DMS153 (cell line): ENCODE data around the gene GRIA3.

Experiments
- DNase-seq: peaks from one replicate; lab custom pipeline; 2025; lab: John Stamatoyannopoulos, UW

Gene GRIA3

GRCh38 chrX:123199338-123199737, 15.3 kb downstream of the GRIA3 start:
- no peak for DNase-seq

- no peak for DNase-seq
Observed at GRCh38 chrX:123201720-123202119, 17.6 kb downstream of the GRIA3 start.

DNA sequence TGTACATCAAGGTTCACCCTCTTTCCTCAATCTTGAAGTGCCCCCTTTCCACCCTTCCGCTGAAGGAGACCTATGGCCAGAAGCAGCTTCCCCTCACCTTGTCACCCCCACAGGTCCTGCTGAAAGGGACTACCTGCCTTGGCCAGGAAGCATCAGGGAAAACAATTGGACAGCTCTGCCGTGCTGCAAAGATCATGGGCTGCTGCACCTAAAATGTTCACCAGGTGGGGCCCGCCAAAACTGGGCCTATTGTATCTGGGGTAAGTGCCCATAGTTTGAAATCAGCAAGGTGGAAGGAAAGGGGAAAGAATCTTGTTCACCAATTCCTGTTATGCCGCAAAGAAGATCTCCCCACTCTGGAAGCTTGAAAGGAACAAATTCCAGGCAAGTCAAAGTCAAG, 18.4 kb downstream of the GRIA3 start:
- DNase-seq: no peak

DNA sequence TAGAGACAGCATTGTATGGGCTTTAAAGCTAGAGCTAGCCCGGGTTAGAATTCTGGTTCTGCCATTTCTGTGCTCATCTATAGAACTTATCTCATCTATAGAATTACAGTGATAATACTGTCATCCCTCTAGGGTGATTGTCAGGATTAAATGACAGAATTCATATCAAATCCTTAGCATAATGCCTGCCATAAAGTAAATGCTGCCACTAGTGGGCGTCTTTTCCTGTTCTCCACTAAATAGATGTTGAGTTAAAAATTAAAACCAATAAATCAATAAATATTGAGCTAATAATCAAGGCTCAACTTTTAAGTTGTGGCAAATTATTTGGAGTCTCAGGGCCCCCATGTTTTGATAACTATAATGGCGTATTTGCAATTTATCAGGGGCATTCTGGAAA, 19.7 kb downstream of the GRIA3 start:
- no peak for DNase-seq

GRCh38 chrX:123206176-123206575, 22.1 kb downstream of the GRIA3 start:
- no peak for DNase-seq

DNA sequence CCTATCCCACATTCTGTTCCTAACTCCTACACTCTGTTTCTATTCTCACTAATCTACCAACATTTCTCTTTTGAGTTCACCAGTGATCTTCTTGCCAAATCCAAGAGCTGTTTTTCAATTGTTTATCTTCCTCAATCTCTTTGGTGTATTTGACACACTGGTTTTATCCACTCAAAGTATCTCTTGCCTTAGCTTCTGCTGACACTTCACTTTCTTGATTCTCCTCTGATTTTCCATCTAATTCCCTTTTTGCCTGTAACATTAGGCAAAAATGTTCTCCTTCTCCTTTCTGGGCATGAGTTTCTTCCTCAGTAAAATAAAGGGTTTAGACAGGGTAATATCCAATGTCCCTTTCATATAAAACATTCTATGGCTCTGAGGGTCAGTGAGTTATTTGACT, 26.2 kb downstream of the GRIA3 start:
- no peak for DNase-seq

- no peak for DNase-seq
Observed at GRCh38 chrX:123215397-123216089, 31.5 kb downstream of the GRIA3 start.

GRCh38 chrX:123217077-123217476, 33.0 kb downstream of the GRIA3 start:
- no peak for DNase-seq

DNA sequence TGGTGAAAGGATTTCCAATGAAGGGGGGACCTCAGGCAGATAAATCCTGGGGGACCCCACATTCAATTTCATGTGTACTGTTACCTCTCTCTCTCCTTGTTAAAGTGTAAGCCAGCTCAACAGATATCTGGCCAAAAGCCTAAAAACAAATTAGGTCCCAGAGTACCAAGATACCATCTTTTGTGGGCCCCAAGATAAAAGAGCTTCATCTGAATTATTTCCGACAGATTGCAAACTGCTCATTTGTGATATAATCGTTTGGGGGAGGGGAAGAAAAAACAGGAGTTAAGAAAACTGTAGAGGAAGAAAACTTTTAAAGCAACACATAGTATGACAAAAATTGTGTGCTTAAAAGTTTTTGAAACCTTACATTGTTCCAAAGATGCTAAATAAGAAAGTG, 33.6 kb downstream of the GRIA3 start:
- DNase-seq: no peak

DNA sequence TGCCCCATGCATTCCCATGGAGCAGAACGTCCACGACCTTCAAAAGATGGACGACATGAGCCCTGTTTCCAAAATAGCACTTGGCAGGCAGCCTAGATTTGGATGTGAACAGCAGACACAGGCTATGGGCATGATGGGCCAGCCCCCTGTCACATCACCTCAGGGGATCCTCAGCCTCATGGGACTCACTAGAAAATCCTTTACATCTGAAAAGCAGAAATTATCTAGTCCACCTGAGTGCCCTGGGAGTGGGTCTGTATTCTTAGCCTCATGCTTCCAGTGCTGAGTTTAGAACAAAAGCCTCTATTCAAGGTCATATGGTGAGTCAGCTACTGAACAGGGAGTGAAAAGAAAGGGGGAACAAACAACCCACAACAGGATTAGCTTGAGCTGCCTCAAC, 35.8 kb downstream of the GRIA3 start:
- DNase-seq: peak; percentile 15

GRCh38 chrX:123222920-123223319, 38.8 kb downstream of the GRIA3 start:
- DNase-seq: no peak

DNA sequence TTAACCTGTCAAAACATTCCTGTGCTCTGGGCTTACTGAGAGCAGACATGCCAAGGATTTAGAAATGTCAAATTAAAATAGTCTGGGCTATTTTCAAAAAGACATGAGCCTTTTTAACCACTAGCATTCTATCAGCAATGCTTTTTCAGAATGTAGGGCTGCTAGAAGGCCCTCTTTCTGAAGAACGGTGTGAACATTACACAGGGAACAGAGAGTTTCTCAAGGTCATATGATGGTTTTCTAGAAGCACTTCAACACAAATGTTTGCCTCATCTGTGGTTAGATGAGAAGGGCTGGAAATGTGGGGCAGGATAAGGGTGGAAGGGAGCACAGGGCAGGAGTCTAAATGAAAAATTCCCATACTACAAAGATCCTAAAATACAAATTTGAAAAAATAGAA, 39.3 kb downstream of the GRIA3 start:
- DNase-seq: no peak

- no peak for DNase-seq
Observed at GRCh38 chrX:123223859-123224258, 39.8 kb downstream of the GRIA3 start.

DNA sequence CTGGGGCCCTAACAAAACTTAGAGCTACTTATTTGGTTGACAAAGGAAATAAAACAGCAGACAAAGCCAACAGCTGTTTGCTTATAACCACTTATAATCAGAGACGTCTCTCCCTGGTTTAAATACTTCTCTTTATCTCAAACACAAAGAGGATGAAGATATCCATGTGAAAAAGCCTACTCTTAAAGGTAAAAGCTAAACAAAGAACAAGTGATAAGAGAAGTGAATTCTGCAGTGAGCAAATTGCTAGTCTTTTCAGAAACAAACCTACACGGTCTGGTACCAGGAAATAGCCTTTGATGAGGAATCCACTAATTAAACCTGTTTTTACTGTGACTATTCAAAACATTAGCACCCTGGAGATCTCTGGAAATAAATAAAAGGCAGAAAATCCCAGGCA, 46.7 kb downstream of the GRIA3 start:
- peak; percentile 14 for DNase-seq

DNA sequence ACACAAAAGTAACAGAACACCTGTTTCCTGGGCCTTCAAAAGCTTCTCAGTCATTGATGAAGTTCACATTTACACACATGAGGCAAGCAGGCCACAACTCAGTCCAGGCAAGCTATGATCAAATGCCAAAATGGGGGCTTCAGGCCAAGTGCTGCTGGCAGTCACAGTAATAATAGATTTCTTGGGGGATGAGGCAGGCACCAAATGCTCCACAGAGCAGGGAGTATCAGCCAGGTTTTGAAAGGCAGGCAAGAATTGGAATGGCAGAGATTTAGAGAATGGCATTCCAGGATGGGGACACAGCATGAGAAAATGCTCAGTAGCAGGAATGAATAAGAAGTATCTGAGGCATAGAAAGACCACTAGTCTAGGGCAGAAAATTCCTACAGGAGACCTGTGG, 52.8 kb downstream of the GRIA3 start:
- no peak for DNase-seq

DNA sequence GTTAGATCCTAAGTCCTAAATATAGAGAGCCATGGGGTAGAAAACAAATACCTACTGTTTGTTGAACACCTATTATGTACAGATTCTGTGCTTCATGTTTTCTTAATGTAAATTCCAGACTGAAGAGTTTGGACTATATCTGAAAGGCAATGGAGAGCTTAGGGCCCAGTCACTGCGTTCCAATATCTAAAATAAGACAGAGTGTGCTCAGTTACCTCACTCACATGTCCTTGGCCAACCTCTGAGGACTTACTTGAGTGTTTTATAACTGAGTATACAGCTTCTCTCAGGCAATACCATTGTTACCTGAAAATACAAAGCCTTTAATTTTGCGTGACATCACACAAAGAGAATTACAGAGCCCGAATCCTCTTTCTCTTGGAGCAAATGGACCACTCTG, 53.2 kb downstream of the GRIA3 start:
- no peak for DNase-seq

DNA sequence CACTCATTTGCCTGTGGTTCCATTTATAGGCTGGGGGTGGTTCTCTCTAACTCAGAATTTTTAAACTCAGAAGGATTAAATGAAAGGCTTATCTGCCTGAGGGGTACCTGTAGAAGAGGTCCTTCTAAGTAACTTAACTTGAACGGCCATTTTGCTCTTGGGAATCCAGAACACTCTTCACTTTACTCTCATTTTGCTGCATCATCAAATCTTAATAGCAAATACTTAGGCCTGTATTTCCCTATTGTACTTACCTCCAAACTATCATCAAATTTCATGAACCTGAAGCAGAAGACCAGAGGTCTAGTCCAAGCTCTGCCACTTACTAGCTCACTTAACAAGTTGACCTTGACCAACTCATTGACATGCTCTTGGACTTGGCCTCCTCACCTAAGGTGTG, 70.4 kb downstream of the GRIA3 start:
- DNase-seq: no peak

DNA sequence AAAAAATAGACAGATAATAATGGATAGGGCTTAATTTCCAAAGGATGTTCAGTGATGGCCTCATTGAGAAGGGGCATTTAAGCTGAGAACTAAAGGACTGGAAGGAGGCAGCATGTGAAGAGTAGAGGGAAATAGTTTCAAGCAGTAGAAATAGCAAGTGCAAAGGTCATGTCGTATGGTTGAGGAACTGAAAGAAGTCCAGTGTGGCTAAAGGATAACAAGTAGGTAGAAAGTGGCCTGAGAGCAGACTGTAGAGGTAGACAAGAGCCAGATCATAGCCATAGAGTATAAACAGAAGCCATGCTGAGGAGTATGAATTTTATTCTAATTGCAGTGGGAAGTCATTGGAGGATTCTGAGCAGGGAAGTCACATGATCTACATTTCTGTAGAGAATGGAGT, 72.3 kb downstream of the GRIA3 start:
- DNase-seq: no peak

DNA sequence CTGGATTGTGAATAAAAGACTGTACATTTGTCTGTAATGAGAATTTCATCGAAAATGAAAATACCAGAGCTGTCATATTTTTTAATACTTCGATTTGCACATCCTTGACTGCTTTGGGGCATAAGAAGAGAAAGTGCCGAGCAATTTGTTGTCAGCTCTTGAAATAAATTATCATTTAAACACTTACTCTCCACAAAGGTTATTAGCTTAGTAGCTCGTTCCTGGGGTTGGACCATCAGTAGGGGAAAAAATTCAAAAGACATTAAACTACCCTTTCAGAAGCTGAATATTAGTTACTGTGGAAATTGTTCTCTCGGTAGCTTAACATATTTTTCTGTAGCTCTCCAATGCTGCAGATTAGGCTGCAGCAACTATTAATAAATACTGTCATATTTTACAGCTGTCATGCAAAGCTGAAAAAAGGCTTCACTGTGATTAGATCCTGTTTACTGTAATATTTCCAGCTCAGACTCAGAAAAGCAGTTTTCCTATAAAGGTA, 76.9 kb downstream of the GRIA3 start:
- DNase-seq: no peak

DNA sequence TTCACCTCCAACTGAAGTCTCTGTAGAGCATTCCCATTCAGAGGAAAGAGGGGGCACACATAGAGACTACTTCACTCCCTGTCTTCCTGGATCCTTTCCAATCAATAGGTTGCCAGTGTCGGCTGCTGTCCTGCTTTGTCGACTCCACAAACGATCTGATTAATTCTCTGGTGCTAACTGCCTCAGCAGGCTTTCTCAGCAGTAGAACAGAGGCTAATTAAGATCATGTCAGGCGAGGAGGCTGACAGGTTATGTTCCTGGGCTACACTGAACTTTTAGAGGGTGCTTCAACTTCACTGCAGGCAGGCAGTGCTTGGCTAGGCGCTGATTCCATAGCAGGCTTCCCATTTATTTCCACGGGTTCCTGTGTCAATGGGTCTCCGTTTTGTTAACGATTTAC, 79.2 kb downstream of the GRIA3 start:
- DNase-seq: no peak

DNA sequence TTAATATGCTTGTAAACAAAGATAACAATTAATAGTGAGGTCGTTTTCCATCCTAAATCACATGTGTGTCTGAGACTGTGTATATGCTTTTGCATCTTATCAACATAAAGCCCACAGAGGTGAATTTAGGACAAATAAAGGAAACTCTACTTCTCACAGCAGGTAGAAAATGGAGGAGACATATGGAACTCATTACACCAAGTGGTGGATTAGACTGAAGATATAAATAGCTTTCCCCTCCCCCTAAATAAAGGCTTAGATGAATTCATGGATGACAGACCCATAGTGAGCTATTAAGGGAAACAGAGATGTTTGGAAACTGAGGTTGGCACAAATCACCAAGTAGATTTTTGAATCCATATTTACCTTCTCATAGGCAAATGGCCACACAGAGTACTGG, 79.7 kb downstream of the GRIA3 start:
- DNase-seq: no peak

- no peak for DNase-seq
Observed at GRCh38 chrX:123267220-123267619, 83.1 kb downstream of the GRIA3 start.

DNA sequence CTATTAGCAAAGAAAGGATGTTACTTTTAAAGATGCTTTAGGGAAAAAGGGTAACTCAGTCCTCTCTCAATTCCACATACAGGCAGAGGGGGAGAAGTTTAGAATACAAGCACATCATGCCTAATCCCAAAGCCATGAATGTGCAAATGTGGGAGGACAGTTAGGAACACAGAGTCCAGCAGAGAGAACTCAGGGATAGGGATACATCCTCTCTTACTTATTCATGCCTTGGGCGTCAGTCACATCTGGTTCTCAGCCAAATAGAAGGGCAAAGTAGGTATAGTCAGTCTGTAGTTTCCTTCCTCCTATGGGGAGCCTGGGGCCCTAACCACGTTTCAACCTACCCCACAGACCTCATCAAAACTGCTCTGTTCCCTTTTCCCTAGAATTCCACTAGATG, 87.8 kb downstream of the GRIA3 start:
- no peak for DNase-seq

DNA sequence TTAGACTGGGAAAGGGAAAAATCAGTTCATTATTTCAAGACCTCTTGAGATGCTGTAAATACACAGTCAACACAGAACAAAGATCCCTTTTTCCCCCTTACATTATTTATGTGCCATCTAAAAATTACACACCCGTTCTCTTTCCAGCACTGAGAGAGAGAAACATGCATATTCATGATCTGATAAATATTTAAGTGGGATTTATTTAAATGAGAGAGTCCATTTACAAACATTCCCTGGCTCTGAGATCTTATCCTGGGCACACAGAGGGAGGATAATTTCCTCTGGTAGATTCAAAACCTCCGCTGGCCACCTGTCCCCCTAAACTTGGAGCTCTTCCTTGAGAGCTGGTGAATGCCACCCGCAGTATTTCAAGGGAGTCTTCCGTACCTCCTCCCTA, 88.6 kb downstream of the GRIA3 start:
- no peak for DNase-seq
